NCI-H1105 (cell line): ENCODE results near the gene ZMYND8.
"Not testable (repeated sequence)": the region's sequence is repeated elsewhere in the genome, so short reads cannot be mapped to it uniquely, and the experiment has no call there.

Source experiments
- DNase-seq: peaks from one replicate; lab custom pipeline; 2025; lab: John Stamatoyannopoulos, UW

The ZMYND8 gene

GRCh38 chr20:47310729-47311128 lies 45.8 kb downstream of the ZMYND8 start:
- DNase-seq = no peak

- DNase-seq = no peak
Measured at GRCh38 chr20:47309806-47310426, 46.6 kb downstream of the ZMYND8 start.

GRCh38 chr20:47309394-47309793 lies 47.1 kb downstream of the ZMYND8 start:
- DNase-seq = no peak

GRCh38 chr20:47307569-47307968 lies 48.9 kb downstream of the ZMYND8 start:
- not testable (repeated sequence) for DNase-seq

- no peak for DNase-seq
Measured at GRCh38 chr20:47306755-47307370, 49.6 kb downstream of the ZMYND8 start.

- no peak for DNase-seq
Measured at GRCh38 chr20:47306095-47306494, 50.4 kb downstream of the ZMYND8 start.

- DNase-seq = no peak
Measured at GRCh38 chr20:47305667-47306066, 50.8 kb downstream of the ZMYND8 start.

- no peak for DNase-seq
Measured at GRCh38 chr20:47304287-47304686, 52.2 kb downstream of the ZMYND8 start.

GRCh38 chr20:47303736-47304135 lies 52.8 kb downstream of the ZMYND8 start:
- no peak for DNase-seq

GRCh38 chr20:47300071-47300470 lies 56.4 kb downstream of the ZMYND8 start:
- no peak for DNase-seq

GRCh38 chr20:47298624-47299023 lies 57.9 kb downstream of the ZMYND8 start:
- DNase-seq = no peak

- DNase-seq = no peak
Measured at GRCh38 chr20:47297746-47298145, 58.8 kb downstream of the ZMYND8 start.

GRCh38 chr20:47296950-47297349 lies 59.5 kb downstream of the ZMYND8 start:
- DNase-seq = no peak

- no peak for DNase-seq
Measured at GRCh38 chr20:47295921-47296426, 60.5 kb downstream of the ZMYND8 start.

- no peak for DNase-seq
Measured at GRCh38 chr20:47295129-47295813, 61.2 kb downstream of the ZMYND8 start.

- DNase-seq = no peak
Measured at GRCh38 chr20:47293631-47294030, 62.9 kb downstream of the ZMYND8 start.

GRCh38 chr20:47292581-47292980 lies 63.9 kb downstream of the ZMYND8 start:
- no peak for DNase-seq

- no peak for DNase-seq
Measured at GRCh38 chr20:47290666-47291430, 65.7 kb downstream of the ZMYND8 start.

- DNase-seq = no peak
Measured at GRCh38 chr20:47290008-47290407, 66.5 kb downstream of the ZMYND8 start.

GRCh38 chr20:47289096-47289495 lies 67.4 kb downstream of the ZMYND8 start:
- DNase-seq = no peak

- not testable (repeated sequence) for DNase-seq
Measured at GRCh38 chr20:47288530-47288929, 68.0 kb downstream of the ZMYND8 start.

- DNase-seq = no peak
Measured at GRCh38 chr20:47287609-47288144, 68.8 kb downstream of the ZMYND8 start.
